Left lung (tissue), 10 donors: ENCODE data around the gene SCOC. TPM values are rescaled to one million over a fixed set of nuclear protein-coding genes. Genes with fewer than 3 reads are reported as not detected.
A peak's percentile ranks its signal among the peaks of the same experiment; 100 is the strongest.

Source experiments
- ATAC-seq: fragments of 200-7000 bp; cut with Tn5 transposase; one replicate; pipeline ENCODE4 v1.9.1; 2020; ENCODE audit warnings: moderate library complexity
- DNase-seq, 4 donors: peaks; one replicate each; pipeline ENCODE4 v3.0.0-alpha.2; 2013 to 2020
- H3K27ac ChIP-seq, 2 donors: fragments of 200-600 bp; sonication (generic) in 1 of 2; one replicate each; pipeline versions ENCODE4 v1.5.0 to v1.8.0; 2020 to 2021
- H3K27me3 ChIP-seq, 2 donors: fragments of 200-600 bp; sonication (generic) in 1 of 2; one replicate each; pipeline versions ENCODE4 v1.5.0 to v1.8.0; 2020 to 2021
- H3K36me3 ChIP-seq, 2 donors: fragments of 200-600 bp; sonication (generic) in 1 of 2; one replicate each; pipeline versions ENCODE4 v1.5.0 to v1.8.0; 2020 to 2021
- H3K4me1 ChIP-seq, 2 donors: fragments of 200-600 bp; one replicate each; pipeline ENCODE4 v1.8.0; 2021
- H3K4me3 ChIP-seq, 2 donors: fragments of 200-600 bp; sonication (generic) in 1 of 2; one replicate each; pipeline versions ENCODE4 v1.5.0 to v1.8.0; 2020 to 2021; ENCODE audit warnings: mild to moderate bottlenecking in 1 of 2
- H3K9me3 ChIP-seq, 2 donors: fragments of 200-600 bp; sonication (generic) in 1 of 2; one replicate each; pipeline versions ENCODE4 v1.5.0 to v1.8.0; 2020 to 2021
- intact Hi-C, 2 donors: fragments of 100-400 bp; cut with DNase I; formaldehyde crosslinking; loops; one replicate each; pipeline versions ENCODE4 v1.11.2 to v1.14.2; 2022
- polyA plus RNA-seq, 6 donors: library from polyadenylated mRNA; unstranded; fragments of 120-200 nt; gene quantifications; one replicate each; pipeline ENCODE4 v1.2.1, GENCODE V29; 2013; ENCODE audit not compliant: insufficient read length in 6 of 6
- total RNA-seq, 2 donors: library from RNA; stranded (reverse); fragmentation: NEBNext Ultra II Directional; extraction: Animal tissue kit (Norgen Biotek cat#: 25700); gene quantifications; one replicate each; pipeline ENCODE4 v1.2.1, GENCODE V29; 2021
- TF ChIP-seq, protein P1 (sequence below), 2 donors: fragments of 200-600 bp; sonication (generic) in 1 of 2; IDR thresholded peaks; one replicate each; pipeline versions ENCODE4 v1.5.0 to v1.8.0; 2021; ENCODE audit warnings: antibody characterized with exemption in 2 of 2
- donor health status: DM: no; HTN: yes; CAD: no.
- donor health status: DM: no; HTN: no; CAD: no.

Gene SCOC
- total and polyA plus RNA-seq, 8 donors: 43.9 to 91.5 (median 83.3) TPM

DNA sequence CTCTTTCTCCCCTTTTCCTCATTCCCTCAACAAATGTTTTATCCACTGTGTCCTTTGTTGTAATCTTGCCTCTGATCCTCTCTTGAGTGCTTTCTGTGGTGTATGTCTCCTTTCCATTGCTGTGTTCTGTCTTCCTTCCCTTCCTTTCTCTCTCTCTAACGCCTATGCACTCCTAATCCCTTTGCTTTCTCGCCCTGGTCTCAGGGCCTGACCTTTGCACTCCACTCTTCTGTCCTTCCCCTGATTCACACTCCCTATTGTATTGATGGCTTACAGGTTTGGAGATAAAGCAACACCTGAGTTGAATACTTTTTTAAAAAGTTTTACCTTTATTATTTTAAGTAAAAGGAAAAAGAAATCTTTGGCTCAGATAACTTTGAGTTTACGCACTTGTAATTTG lies 15.6 kb upstream of the SCOC start:
- H3K9me3 ChIP-seq: no peaks in the 10 kb centered on the region
- DNase-seq (no peak), ATAC-seq (no peak)
- intact Hi-C loops: no loop called here
- H3K4me3 ChIP-seq: no peak overlapping the region
- TF ChIP-seq, protein P1, sequence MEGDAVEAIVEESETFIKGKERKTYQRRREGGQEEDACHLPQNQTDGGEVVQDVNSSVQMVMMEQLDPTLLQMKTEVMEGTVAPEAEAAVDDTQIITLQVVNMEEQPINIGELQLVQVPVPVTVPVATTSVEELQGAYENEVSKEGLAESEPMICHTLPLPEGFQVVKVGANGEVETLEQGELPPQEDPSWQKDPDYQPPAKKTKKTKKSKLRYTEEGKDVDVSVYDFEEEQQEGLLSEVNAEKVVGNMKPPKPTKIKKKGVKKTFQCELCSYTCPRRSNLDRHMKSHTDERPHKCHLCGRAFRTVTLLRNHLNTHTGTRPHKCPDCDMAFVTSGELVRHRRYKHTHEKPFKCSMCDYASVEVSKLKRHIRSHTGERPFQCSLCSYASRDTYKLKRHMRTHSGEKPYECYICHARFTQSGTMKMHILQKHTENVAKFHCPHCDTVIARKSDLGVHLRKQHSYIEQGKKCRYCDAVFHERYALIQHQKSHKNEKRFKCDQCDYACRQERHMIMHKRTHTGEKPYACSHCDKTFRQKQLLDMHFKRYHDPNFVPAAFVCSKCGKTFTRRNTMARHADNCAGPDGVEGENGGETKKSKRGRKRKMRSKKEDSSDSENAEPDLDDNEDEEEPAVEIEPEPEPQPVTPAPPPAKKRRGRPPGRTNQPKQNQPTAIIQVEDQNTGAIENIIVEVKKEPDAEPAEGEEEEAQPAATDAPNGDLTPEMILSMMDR (IDR thresholded peaks at IDR 0.05): no peak
- H3K36me3 ChIP-seq: no peaks in the 10 kb centered on the region
- no peak overlapping the region for H3K27ac ChIP-seq
- H3K4me1 ChIP-seq: no peaks in the 10 kb centered on the region
- no peaks in the 10 kb centered on the region for H3K27me3 ChIP-seq

DNA sequence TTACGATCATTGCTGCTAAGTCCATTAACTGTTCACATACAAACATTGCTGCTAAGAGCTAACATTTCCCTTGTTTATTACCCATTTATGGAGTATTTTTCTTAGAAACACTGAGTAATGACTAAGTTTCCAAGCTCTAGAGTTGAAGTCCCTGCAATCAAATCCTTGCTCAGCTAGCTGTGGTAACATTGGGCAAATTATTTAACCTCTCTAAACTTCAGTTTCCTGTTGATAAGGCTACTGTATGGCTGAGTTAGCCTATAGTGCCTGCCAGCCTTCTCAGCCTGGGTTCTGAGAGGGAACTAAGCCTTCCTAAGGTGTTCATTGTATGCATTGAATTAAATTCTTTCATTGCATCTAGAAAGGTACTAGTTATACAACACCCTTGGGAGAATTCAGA lies 15.2 kb upstream of the SCOC start:
- H3K27me3 ChIP-seq: no peaks in the 10 kb centered on the region
- H3K4me3 ChIP-seq: no peak overlapping the region
- H3K36me3 ChIP-seq: no peaks in the 10 kb centered on the region
- no peak overlapping the region for H3K27ac ChIP-seq
- H3K9me3 ChIP-seq: no peaks in the 10 kb centered on the region
- TF ChIP-seq, protein P1 (IDR thresholded peaks at IDR 0.05): no peak
- intact Hi-C loops: no loop called here
- ATAC-seq (no peak), DNase-seq (no peak)
- H3K4me1 ChIP-seq: no peaks in the 10 kb centered on the region

DNA sequence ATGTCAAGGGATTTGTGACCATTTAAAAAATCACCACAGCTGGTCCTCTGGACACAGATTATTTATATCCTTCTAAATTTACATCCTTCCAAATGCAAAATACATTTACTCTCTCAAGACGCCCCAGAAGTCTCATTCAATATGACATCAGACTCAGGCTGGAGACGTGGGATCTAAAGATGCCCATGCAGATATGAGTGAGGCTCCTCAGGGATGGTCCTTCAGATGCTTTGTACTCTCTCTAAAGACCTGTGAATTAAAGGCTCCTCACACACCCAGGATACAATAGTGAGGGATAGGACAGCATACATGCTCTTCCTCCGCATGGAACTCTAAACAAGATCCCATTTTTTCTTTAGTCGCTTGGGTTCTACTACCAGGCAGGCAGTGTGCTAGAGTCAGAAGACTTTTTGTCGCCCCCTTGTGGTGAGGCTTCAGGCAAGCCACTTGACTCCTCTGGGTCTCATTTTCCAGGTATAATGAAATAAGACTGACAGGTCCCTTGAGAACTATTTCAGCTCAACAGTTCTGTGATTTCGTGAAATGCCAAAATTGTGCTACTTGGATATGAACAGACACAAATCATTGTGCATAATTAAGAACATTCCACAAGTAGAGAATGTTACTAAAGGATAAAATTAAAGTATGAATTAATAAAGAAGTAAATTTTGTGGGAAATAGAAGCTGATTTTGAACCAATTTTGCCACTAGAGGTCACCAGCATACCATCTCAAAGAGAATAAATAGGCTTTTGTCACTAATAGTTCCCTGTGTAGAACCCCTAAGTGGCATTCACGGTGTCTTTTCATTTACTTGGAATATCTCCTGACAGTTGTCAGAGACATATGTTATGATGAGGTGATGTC lies 13.7 kb upstream of the SCOC start:
- H3K36me3 ChIP-seq: no peaks in the 10 kb centered on the region
- TF ChIP-seq, protein P1 (IDR thresholded peaks at IDR 0.05): peak; percentile 78 to 87
- H3K27ac ChIP-seq: no peak overlapping the region
- H3K27me3 ChIP-seq: no peaks in the 10 kb centered on the region
- H3K9me3 ChIP-seq: no peaks in the 10 kb centered on the region
- ATAC-seq (peak; percentile 98), DNase-seq (peak in 3 of 4 donors; percentile 61 to 78 (median 74))
- no peak overlapping the region for H3K4me3 ChIP-seq
- intact Hi-C loops: loop anchor here in 1 of 2 donors (10.0 kb wide), 1 partner anchor 245 kb away; no protein-coding TSS in a partner anchor
- no peaks in the 10 kb centered on the region for H3K4me1 ChIP-seq

DNA sequence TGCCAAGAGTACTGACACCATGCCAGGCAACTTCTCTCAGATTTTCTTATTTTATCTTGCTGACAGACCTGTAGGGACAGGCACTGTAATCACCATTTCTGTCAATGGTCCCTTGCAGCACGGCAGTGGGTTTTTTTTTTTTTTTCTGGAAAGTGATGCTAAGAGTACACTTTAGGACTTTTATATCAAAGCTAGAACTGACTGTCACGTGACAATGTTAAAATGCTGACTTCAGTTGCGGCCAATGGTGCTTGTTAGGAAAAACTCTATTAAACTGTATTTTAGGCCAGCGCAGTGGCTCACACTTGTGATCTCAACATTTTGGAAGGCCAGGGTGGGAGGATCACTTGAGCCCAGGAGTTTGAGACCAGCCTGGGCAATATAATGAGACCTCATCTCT lies 12.3 kb upstream of the SCOC start:
- ATAC-seq (no peak), DNase-seq (no peak)
- Histone ChIP-seq H3K27me3 (no peaks in the 10 kb centered on the region), H3K4me1 (no peaks in the 10 kb centered on the region), H3K36me3 (no peaks in the 10 kb centered on the region), H3K4me3 (no peak overlapping the region), H3K9me3 (no peaks in the 10 kb centered on the region), H3K27ac (no peak overlapping the region)
- TF ChIP-seq, protein P1 (IDR thresholded peaks at IDR 0.05): no peak
- intact Hi-C loops: loop anchor here in 1 of 2 donors (10.0 kb wide), 1 partner anchor 244 kb away; no protein-coding TSS in a partner anchor

DNA sequence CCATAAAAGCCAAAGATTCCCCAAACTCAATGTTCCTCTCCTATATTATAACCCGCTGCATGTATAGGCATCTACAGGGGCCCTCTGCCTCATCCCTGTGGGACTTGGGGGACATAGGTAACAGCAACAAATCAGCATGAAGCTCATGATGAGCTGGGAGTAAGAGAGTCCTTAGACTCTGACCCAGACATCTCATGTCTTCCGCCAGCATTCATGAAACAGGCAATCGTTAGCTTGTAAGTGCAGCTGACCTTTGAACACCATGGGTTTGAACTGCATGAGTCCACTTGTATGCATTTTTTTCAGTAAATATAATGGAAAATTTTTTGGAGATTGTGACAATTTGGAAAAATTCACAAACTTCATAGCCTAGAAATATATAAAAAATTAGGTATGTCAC lies 10.4 kb upstream of the SCOC start:
- Histone ChIP-seq H3K27me3 (no peaks in the 10 kb centered on the region), H3K4me1 (no peaks in the 10 kb centered on the region), H3K9me3 (no peaks in the 10 kb centered on the region), H3K36me3 (no peaks in the 10 kb centered on the region), H3K4me3 (no peak overlapping the region), H3K27ac (no peak overlapping the region)
- ATAC-seq (no peak), DNase-seq (no peak)
- TF ChIP-seq, protein P1 (IDR thresholded peaks at IDR 0.05): no peak
- intact Hi-C loops: loop anchor here in 1 of 2 donors (10.0 kb wide), 1 partner anchor 242 kb away; no protein-coding TSS in a partner anchor
